HG02973 (cell line): Measurements from ENCODE around the gene INAFM1.

Experiments
- ATAC-seq: cut with Tn5 transposase; IDR thresholded peaks from one replicate; pipeline ENCODE4 v1.9.1; 2021; ENCODE audit warnings: moderate library complexity; ENCODE audit not compliant: unreplicated experiment

The INAFM1 gene

GRCh38 chr19:47274071-47274890, at the start of gene INAFM1:
Gene INAFM1 (plus strand): TSS chr19:47274885. CDS start chr19:47274920, 35 bp downstream.
- peak; percentile 47 for ATAC-seq

GRCh38 chr19:47225746-47226425, 48.8 kb upstream of the INAFM1 start:
- ATAC-seq, result peak; percentile 31

GRCh38 chr19:47226426-47227351, 48.0 kb upstream of the INAFM1 start:
- peak; percentile 20 for ATAC-seq

GRCh38 chr19:47227352-47228167, 47.1 kb upstream of the INAFM1 start:
- ATAC-seq, result peak; percentile 11

GRCh38 chr19:47228168-47228936, 46.3 kb upstream of the INAFM1 start:
- no peak for ATAC-seq

GRCh38 chr19:47228937-47229675, 45.6 kb upstream of the INAFM1 start:
- no peak for ATAC-seq

GRCh38 chr19:47229676-47230053, 45.0 kb upstream of the INAFM1 start:
- ATAC-seq, result no peak

GRCh38 chr19:47230054-47230920, 44.4 kb upstream of the INAFM1 start:
- ATAC-seq, result no peak

GRCh38 chr19:47230921-47231214, 43.8 kb upstream of the INAFM1 start, which contains the start of gene BBC3:
Gene BBC3 (minus strand): TSS chr19:47231199. CDS start chr19:47228431, 2,768 bp downstream.
- ATAC-seq, result no peak

- ATAC-seq, result no peak
Observed at GRCh38 chr19:47231215-47232054, 43.2 kb upstream of the INAFM1 start.

- no peak for ATAC-seq
Observed at GRCh38 chr19:47232422-47233211, 42.1 kb upstream of the INAFM1 start.

GRCh38 chr19:47236072-47236675, 38.5 kb upstream of the INAFM1 start:
- no peak for ATAC-seq

GRCh38 chr19:47239152-47239551, 35.5 kb upstream of the INAFM1 start:
- no peak for ATAC-seq

- ATAC-seq, result no peak
Observed at GRCh38 chr19:47239610-47240296, 34.9 kb upstream of the INAFM1 start.

- ATAC-seq, result no peak
Observed at GRCh38 chr19:47240556-47240955, 34.1 kb upstream of the INAFM1 start.
